AG04450 (cell line): ENCODE measurements around the gene CCDC15. TPM values are rescaled to one million over a fixed set of nuclear protein-coding genes. Genes with fewer than 3 reads are reported as not detected.

Experiments
- CTCF ChIA-PET: fragments of 300-600, 350-600 bp; formaldehyde crosslinking; extraction: SDS; loops from one replicate; lab custom pipeline; 2022; ENCODE audit warnings: antibody characterized with exemption, inconsistent platforms; lab: Charles Lee
- POLR2A ChIA-PET: fragments of 350-600 bp; formaldehyde crosslinking; extraction: SDS; loops from one replicate; lab custom pipeline; 2021; ENCODE audit warnings: antibody characterized with exemption, inconsistent platforms; lab: Yijun Ruan, JAX
- DNase-seq: peaks from one replicate; pipeline ENCODE4 v3.0.0-alpha.2; 2011; ENCODE audit warnings: low read depth, low spot score
- H3K27ac ChIP-seq: one replicate; pipeline ENCODE4 v1.5.1; 2012; ENCODE audit warnings: low read depth, low read length, control low read depth
- H3K27me3 ChIP-seq: one replicate; pipeline ENCODE4 v1.6.0; 2012; ENCODE audit warnings: low read length; ENCODE audit not compliant: control insufficient read depth, insufficient read depth
- H3K4me3 ChIP-seq: 2 replicates; pipeline ENCODE4 v1.5.1; 2011; ENCODE audit warnings: mild to moderate bottlenecking, low read depth, low read length, control low read depth
- H3K9me3 ChIP-seq: 2 replicates; pipeline ENCODE4 v1.5.1; 2012; ENCODE audit warnings: low read length; ENCODE audit not compliant: control insufficient read depth, insufficient read depth
- polyA minus RNA-seq: library from RNA; depleted of rRNA, polyadenylated mRNA; stranded (reverse); fragments of >200 nt; gene quantifications from 2 replicates; pipeline ENCODE4 v1.2.3, GENCODE V29; 2011; rRNA and poly(A)+ RNA removed
- polyA plus RNA-seq: library from polyadenylated mRNA; depleted of rRNA; stranded (reverse); fragments of >200 nt; gene quantifications from 2 replicates; pipeline ENCODE4 v1.2.3, GENCODE V29; 2011; rRNA removed
- TF ChIP-seq, protein P1 (sequence below): IDR thresholded peaks from 2 replicates; pipeline ENCODE4 v1.5.1; 2011; ENCODE audit warnings: low read depth, low read length, control low read depth, inconsistent platforms

CCDC15 gene, protein sequence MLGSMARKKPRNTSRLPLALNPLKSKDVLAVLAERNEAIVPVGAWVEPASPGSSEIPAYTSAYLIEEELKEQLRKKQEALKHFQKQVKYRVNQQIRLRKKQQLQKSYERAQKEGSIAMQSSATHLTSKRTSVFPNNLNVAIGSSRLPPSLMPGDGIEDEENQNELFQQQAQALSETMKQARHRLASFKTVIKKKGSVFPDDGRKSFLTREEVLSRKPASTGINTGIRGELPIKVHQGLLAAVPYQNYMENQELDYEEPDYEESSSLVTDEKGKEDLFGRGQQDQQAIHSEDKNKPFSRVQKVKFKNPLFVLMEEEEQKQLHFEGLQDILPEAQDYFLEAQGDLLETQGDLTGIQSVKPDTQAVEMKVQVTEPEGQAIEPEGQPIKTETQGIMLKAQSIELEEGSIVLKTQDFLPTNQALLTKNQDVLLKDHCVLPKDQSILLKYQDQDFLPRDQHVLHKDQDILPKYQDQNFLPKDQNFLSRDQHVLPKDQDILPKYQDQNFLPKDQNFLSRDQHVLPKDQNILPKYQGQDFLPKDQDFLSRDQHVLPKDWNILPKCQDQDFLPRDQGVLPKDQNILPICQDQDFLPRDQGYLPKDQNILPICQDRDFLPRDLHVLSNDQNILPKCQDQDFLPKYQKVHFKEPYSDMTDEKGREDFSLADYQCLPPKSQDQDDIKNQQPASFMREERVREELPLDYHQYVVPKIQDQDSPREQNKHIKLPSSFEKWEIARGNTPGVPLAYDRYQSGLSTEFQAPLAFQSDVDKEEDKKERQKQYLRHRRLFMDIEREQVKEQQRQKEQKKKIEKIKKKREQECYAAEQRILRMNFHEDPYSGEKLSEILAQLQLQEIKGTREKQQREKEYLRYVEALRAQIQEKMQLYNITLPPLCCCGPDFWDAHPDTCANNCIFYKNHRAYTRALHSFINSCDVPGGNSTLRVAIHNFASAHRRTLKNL
- polyA plus RNA-seq (0.73 and 1.1 TPM in 2 replicates), polyA minus RNA-seq (0.60 and 1.5 TPM in 2 replicates)

DNA sequence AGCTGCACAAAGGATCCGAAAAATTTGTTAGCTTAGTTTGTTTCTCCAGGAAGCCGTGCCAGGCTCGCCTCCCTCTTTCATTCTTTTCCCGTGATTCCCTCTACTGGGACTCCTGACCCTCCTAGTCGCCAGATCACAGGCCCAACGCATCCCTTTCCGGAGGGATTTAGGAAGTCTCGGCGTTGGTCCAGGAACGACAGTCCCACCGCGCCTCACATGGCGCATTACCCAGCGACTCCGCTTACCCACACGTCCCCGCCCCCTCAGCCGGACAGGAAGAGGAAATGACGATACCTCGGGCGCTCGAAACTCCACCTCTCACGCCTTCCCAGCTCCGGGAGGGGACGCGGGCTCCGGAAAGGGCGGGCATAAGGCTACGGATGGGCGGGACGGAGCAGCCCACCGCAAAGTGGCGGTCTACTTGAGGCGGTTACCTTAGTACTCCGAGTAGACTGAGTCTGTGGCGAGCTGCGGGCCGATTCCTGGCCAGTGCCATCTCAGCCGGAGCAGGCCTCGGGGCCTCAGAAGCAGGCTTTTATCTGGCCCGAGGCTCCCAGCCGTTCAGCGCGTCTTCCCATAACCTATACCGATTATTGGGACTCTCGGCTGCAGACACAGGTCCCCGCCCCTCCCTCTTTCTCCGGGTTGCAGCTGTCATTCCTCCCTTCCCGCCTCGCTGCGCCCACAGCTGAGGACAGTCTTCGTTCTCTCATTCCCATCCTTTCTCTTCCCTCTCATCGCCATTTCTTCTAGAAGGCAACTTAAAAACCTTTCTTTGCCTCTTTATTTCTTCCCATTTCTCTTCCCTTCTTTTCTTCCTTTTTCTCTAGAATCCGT, at the start of gene CCDC15:
TSS of gene CCDC15 (plus strand) at position 450 of the 837 bp plus-strand sequence. CDS start 531 bp downstream, outside the sequence.
- Histone ChIP-seq H3K9me3 (no peaks in the 10 kb centered on the region), H3K4me3 (peak within 1 kb of the TSS; percentile 61), H3K27ac (peak within 1 kb of the TSS; percentile 87), H3K27me3 (no peaks in the 10 kb centered on the region)
- TF ChIP-seq, protein P1, sequence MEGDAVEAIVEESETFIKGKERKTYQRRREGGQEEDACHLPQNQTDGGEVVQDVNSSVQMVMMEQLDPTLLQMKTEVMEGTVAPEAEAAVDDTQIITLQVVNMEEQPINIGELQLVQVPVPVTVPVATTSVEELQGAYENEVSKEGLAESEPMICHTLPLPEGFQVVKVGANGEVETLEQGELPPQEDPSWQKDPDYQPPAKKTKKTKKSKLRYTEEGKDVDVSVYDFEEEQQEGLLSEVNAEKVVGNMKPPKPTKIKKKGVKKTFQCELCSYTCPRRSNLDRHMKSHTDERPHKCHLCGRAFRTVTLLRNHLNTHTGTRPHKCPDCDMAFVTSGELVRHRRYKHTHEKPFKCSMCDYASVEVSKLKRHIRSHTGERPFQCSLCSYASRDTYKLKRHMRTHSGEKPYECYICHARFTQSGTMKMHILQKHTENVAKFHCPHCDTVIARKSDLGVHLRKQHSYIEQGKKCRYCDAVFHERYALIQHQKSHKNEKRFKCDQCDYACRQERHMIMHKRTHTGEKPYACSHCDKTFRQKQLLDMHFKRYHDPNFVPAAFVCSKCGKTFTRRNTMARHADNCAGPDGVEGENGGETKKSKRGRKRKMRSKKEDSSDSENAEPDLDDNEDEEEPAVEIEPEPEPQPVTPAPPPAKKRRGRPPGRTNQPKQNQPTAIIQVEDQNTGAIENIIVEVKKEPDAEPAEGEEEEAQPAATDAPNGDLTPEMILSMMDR = no peak
- peak; percentile 92 for DNase-seq
- ChIA-PET POLR2A (interaction anchor here (0.5 to 2.6 kb wide), 10 partner anchors 19 to 541 kb away, joined by 3 to 31 read pairs (median 4); partner anchors contain the start of genes HEPACAM and ROBO4), CTCF (interaction anchor here (0.6 to 2.6 kb wide), 13 partner anchors 9 to 477 kb away, joined by 3 to 35 read pairs (median 4); partner anchors contain the start of genes HEPACAM and ROBO3)

DNA sequence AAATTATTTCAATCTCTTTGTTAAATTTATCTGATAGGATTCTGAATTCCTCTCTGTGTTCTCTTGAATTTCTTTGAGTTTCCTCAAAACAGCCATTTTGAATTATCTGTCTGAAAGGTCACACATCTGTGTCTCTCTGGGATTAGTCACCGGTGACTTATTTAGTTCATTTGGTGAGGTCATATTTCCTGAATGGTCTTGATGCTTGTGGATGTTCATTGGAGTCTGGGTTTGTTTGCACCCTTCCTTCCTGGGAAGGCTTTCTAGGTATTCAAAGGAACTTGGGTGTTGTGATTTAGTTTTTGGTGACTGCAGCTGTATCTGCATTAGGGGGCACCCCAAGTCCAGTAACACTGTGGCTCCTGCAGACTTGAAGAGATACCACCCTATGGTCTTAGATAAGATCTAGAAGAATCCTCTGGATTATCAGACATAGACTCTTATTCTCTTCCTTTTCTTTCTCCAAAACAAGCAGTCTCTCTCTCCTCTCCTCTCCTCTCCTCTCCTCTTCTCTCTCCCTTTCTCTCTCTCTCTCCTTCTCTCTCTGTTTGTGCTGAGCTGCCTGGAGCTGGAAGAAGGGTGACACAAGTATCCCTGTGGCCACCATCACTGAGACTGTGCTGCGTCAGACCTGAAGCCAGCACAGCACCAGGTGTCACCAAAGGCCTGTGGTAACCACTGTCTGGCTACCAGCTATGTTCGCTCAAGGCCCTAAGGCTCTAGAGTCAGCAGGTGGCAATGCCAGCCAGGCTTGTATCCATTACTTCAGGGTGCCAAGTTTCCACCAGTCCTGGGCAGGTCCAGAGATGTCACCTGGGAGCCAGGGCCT, 38.2 kb upstream of the CCDC15 start:
- Histone ChIP-seq H3K27ac (peak overlapping the region; percentile 52), H3K4me3 (no peak overlapping the region), H3K27me3 (no peaks in the 10 kb centered on the region), H3K9me3 (peaks cover 7% of the 10 kb centered on the region)
- ChIA-PET POLR2A (interaction anchor here (0.6 to 1.5 kb wide), 2 partner anchors 11 to 20 kb away, joined by 3 to 16 read pairs; partner anchors contain the start of gene HEPACAM), CTCF (interaction anchor here (1.8 to 2.3 kb wide), 2 partner anchors 20 to 40 kb away, joined by 9 to 11 read pairs; partner anchors contain the start of gene HEPACAM)
- TF ChIP-seq, protein P1 = no peak
- no peak for DNase-seq

DNA sequence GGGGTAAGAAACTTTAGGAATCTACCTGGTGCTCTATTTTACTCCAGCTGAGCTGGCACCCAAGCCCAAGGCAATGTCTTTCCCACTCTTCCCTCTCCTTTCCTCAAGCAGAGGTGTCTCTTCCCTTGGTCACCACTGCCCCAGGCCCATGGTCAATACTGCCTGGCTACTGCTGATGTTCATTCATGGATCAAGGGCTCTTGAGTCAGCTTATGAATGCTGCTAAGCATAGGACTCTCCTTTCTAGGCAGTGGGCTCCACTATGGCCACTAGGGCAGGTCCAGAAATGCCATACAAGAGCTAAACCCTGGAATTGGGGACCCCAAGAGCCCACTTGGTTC, 37.7 kb upstream of the CCDC15 start:
- ChIA-PET CTCF (interaction anchor here (1.2 to 2.3 kb wide), 3 partner anchors 16 to 40 kb away, joined by 4 to 11 read pairs (median 9); partner anchors contain the start of gene HEPACAM), POLR2A (interaction anchor here (1.0 to 1.5 kb wide), 4 partner anchors 18 to 40 kb away, joined by 4 to 16 read pairs (median 10); partner anchors contain the start of genes CCDC15, HEPACAM and ROBO4)
- no peak overlapping the region for H3K4me3 ChIP-seq
- no peaks in the 10 kb centered on the region for H3K27me3 ChIP-seq
- no peak for DNase-seq
- H3K27ac ChIP-seq = peak overlapping the region; percentile 75
- H3K9me3 ChIP-seq = peaks cover 7% of the 10 kb centered on the region
- TF ChIP-seq, protein P1 = no peak
